H54 (cell line): ENCODE data around the gene PLEKHA4.
"Not testable (repeated sequence)": the region's sequence is repeated elsewhere in the genome, so short reads cannot be mapped to it uniquely, and the experiment has no call there.

ENCODE experiments used
- DNase-seq: peaks from one replicate; pipeline ENCODE4 v3.0.0; 2011; ENCODE audit warnings: low spot score, mixed read lengths; ENCODE audit not compliant: insufficient read length
- FAIRE-seq: peaks from 3 replicates; lab custom pipeline; 2011; peaks lifted over from hg19 to GRCh38; lab: Jason Lieb, UNC
- POLR2A ChIP-seq: IDR thresholded peaks from 2 replicates; pipeline ENCODE4 v1.6.1; 2011; ENCODE audit warnings: low read depth, mild to moderate bottlenecking, low read length

PLEKHA4 gene

DNA sequence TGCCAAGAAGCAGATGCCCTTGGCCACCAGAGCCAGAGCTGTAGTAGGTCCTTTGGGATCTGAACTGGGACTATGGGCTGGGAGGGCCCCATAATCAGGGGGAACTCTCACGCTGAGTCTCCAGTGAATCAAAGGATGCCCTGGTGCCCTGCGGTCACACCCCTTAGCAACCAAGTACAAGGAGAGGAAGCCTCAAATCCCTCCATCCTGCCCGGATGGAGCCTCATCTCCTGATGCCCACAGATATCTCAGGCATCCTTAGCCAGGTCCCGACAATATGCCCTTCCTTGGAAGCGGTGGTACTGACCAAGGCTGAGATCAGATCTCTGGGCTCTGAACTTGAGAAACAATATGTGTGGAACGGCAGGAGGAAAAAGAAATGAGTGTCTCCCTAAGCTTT is 1.7 kb downstream of the PLEKHA4 start:
- DNase-seq = no peak
- TF ChIP-seq POLR2A = no peak
- FAIRE-seq = no peak

DNA sequence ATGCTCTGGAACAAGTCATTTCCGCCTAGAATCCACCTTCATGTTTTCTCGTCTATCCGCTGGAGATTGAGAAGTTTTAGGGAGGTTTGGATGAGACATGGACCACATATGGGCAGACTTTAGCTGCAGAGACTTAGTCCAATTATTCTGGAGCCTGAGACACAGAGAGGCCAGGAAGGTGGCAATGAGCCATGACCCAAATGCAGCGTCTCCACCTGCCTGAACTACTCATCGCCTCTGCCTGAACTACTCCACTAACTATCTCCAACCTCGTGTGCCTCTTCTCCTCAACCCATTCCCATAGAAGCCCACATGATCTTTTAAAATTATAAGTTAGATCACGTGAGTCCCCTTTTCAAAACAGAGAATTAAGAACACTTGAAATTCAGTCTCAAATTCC is 5.6 kb downstream of the PLEKHA4 start:
- DNase-seq = no peak
- no peak for FAIRE-seq
- TF ChIP-seq POLR2A = no peak

DNA sequence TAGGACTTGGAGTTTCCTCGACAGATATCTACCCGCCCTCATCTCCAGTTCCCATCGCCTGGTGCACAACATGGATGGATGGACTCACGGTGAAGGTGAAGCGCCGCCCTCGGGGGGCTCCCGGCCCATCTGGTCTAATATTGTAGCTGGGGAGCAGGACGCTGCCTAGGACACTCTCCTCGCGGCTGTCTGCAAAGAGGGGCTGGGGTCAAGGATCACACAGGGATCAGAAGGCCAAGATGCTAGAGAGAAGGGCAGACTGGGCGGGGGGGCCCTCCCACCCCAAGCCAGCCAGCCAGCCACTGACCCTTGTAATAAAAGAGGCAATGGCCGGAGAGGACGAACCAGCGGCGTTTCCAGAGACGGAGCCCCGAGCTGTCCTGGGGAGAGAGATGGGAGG is 7.1 kb downstream of the PLEKHA4 start:
- DNase-seq = no peak
- TF ChIP-seq POLR2A = no peak
- no peak for FAIRE-seq

DNA sequence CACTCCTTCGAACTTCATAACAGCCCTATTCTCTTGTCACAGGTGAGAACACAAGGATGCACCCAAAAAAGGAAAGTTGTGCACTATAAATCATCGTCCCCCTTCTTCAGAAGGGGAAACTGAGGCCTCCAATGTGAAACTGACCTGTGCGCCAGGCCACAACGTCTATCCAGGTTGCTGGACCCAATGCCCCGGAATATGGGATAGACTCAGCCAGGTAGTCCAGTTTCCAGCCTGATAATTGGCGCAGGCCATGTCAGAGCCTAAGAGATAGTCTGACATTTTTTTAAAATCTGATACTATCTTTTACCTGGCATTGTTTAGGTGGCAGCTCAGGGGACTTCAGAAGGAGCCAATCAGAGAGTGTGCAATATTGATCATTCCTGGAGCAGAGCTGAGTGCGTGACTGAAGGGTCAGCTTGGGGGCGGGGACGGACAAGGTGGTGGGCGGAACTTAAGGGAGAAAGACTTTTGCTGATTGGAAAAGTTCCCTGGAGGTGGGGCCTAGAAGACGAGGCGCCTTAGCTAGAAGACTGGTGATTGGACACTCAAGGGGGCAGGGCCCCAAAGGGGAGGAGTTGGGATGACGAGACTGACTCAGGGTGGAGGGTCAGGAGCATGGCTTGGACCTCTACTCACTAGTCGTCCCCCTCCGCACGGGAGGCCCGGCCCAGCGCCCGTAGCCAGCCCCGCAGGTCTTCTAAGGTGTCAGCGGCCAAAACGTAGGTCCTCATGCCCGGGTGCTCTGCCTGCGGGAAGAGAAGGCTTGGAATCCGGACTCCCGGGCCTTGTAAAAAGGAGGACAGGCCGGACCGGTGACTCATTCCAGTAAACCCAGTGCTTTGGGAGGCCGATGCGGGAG is 8.5 kb downstream of the PLEKHA4 start:
- TF ChIP-seq POLR2A = no peak
- FAIRE-seq (no peak), DNase-seq (no peak)

DNA sequence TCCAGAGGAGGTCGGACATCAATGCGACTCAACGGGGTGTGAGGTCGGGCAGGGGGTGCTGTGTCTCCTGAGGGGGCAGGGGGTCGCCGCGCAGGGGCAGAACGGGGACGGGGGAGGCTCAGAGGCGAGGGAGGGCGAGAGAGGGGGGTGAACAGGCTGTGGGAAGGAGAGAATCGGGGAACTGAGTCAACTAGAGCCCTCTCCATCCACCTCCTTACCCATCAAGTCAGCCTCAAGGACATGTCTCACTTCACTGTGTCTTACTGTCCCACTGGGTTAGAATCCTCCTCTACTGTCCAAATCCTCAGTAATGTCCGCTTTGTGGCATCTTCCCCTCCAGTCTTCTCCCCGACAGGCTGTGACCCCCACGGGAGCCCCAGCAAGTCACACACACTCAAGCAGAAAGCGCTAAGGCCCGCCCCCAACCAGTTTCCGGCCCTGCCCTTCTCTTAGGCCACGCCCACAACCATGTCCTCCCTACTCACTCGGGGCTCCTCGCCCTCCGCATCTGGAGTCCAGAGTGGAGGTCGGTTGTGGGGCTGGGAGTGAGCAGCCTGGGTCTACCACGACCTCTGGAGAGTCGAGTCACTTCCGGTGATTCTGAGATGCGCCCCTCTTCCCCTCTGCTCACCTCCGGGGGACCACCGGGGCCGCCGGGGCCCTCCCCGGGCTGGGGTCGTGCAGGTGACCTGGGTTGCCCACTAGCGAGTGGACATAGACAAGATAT is 9.3 kb downstream of the PLEKHA4 start:
- no peak for TF ChIP-seq POLR2A
- FAIRE-seq (no peak), DNase-seq (no peak)

DNA sequence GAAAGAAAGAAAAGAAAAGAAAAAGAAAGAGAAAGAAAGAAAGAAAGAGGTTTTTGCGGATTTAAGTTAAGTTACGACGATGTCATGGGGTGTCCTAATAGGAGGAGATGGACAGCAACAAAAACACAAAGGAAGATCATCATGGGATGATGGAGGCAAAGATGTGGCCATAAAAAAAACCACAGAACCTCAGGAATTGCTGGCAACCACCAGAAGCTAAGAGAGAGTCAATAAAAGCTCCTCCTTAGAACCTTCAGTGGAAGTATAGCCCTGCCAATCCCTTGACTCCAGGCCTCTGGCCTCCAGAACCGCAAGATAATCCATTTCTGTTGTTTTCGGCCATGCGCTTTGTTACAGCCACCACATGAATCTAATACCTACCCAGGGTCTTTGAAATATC is 11.5 kb downstream of the PLEKHA4 start:
- TF ChIP-seq POLR2A = no peak
- FAIRE-seq (no peak), DNase-seq (no peak)

DNA sequence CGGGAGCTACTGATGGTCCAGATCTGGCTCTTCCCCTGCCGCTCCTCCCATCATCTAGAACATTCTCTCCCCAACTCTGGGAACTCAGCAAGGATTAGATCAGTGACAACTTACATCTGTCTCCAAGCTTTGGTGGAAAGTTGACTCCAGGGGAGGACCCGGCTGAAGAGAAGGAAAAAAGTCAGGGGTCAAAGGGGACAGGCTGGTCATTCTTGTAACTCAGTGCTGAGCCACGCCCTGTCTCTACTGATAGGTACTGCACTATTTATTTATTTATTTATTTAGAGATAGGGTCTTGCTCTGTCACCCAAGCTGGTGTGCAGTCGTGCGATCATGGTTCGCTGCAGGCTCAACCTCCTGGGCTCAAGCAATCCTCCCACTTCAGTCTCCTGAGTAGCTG is 14.3 kb downstream of the PLEKHA4 start:
- FAIRE-seq (no peak), DNase-seq (no peak)
- no peak for TF ChIP-seq POLR2A

DNA sequence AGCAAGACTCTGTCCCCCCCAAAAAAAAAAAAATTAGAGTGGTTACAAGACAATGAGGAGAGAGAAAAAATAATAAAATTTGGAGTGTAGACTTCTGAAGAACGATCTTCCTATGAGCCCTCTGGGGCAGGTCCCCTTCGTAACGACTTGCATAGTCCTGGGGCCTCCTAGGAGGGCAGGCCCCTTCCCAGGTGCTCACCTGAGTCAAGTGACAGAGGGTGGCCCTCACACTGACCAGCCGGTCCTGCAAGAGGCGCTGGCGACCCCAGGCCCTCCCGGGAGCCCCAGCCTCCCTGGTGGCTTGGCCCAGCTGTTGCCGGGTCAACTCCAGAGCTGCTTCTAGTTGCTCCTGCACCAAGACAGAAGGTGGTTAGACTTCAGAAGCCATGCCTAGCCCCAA is 14.9 kb downstream of the PLEKHA4 start:
- FAIRE-seq (no peak), DNase-seq (no peak)
- no peak for TF ChIP-seq POLR2A

DNA sequence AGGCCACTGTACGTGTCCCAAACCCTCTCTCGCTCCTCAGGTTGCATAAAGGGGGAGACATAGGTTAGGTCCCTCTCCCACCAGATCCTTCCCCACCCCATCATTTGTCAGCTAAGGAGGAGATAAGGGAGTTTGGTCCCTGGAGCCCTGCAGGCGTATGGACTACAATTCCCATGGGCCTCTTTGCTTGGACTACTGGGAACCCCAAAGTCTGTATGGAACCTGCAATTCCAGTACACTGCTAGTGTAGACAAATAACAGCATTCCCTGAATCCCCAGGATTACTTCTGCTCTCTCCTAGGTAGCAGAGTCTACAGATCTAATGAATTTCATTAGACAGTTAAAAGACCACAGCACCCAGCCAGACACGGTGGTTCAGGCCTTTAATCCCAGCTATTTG is 16.1 kb downstream of the PLEKHA4 start:
- FAIRE-seq (no peak), DNase-seq (no peak)
- no peak for TF ChIP-seq POLR2A

DNA sequence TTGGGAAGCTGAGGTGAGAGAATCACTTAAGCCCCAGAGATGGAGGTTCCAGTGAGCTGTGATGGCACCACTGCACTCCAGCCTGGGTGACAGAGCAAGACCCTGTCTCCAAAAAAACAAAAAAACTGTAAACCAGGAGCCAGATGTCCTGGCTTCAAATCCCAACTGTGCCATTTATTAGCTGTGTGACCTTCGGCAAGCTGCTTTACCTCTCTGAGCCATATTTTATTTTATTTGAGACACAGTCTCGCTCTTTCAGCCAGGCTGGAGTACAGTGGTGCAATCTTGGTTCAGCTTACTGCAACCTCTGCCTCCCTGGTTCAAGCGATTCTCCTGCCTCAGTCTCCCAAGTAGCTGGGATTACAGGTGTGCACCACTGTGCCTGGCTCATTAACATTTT is 21.8 kb downstream of the PLEKHA4 start:
- FAIRE-seq, DNase-seq: not testable (repeated sequence)

DNA sequence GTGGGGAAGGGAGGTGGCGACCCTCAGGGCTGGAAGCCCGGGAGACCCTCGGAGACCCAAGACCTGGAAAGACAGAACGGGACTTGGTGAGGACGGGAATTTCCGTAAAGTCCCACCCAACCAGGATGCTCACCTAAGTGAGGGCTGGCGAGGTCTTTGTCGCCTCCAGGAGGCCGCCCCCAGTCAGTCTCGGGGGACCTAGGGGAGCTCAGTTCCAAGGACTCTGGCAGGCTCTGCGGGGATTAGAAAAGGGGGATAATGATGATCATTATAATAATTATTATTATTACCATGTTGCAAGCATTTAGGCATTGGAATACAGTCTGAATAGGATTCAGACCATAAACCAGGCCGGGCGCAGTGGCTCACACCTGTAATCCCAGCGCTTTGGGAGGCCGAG is 23.0 kb downstream of the PLEKHA4 start:
- FAIRE-seq (no peak), DNase-seq (no peak)
- no peak for TF ChIP-seq POLR2A

DNA sequence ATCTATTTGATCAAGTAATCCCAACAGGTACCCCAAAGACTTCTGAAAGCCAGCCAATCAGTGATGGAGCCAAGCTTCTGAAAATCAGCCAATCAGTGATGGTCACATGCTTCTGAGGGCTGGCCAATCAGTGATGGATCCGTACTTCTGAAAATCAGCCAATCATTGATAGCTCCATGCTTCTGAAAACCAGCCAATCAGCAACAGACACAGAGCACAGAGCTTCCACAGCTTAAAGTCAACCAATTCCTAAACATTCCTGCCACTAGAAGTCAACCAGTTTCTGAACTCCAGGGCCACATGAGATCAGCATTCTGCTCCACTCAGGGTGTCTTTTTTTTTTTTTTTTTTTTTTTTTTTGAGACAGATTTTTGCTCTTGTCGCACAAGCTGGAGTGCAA is 23.9 kb downstream of the PLEKHA4 start:
- no peak for DNase-seq
- no peak for FAIRE-seq
- TF ChIP-seq POLR2A = no peak

DNA sequence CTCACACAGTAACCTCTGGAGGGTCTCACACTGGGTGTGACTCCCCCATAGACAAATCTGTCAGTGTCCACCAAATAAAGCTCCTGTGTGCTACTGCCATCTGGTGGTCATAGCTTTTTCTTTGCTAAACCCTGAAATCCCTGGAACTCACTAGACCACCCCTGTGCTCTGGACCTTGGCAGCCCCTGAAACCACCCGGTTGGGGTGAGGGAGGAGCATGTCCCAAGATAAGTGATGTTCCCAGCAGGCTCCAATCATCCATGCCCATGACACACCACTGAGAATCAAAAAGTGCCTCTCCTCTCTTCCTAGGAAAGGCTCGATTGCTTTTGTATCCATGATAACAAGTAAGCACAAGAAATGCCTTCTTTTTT is 25.6 kb downstream of the PLEKHA4 start:
- FAIRE-seq = no peak
- DNase-seq = no peak
- no peak for TF ChIP-seq POLR2A

DNA sequence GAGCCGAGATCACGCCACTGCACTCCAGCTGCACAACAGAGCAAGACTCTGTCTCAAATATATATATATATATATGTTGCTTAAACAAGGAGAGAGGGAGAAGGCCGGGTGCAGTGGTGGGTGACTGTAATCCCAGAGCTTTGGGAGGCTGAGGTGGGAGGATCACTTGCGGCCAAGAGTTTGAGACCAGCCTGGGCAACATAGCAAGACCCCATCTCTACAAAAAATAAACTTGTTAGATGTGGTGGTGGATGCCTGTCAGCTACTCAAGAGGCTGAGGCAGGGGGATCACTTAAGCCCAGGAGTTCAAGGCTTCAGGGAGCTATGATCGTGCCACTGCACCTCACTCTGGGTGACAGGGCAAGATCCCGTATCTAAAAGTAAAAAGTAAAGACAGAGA is 26.8 kb downstream of the PLEKHA4 start:
- no peak for TF ChIP-seq POLR2A
- FAIRE-seq = no peak

DNA sequence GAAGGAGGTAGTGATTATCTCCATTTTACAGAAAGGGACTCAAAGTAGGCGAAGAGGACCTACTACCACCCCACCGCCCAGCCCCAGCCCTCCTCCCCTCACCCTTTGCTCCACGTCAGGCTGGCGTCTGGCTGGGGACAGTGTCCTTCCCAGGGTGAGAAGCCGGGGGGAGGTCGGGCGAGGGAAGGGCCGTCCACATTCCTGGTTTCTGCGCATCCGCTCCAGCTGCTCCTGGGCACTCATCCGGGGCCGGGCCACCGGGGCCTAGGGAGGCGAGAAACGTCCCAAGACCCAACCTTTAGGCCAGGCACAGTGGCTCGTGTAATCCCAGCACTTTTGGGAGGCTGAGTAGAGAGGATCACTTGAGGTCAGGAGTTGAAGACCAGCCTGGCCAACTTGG is 27.4 kb downstream of the PLEKHA4 start:
- no peak for DNase-seq
- no peak for FAIRE-seq
- no peak for TF ChIP-seq POLR2A

More for the DNA sequence above, 26.8 kb downstream of the PLEKHA4 start:
- no peak for DNase-seq
